HG02798 (cell line): ENCODE measurements around the gene KAZN.

ENCODE experiments used
- ATAC-seq: cut with Tn5 transposase; IDR thresholded peaks from one replicate; pipeline ENCODE4 v1.9.1; 2021; ENCODE audit warnings: mild to moderate bottlenecking; ENCODE audit not compliant: unreplicated experiment, poor library complexity

The KAZN gene

GRCh38 chr1:15103906-15104305 is 505.4 kb downstream of the KAZN start:
- ATAC-seq: no peak

GRCh38 chr1:15104768-15105167 is 506.3 kb downstream of the KAZN start:
- no peak for ATAC-seq

- no peak for ATAC-seq
These were observed 508.1 kb downstream of the KAZN start for GRCh38 chr1:15106608-15107007.

GRCh38 chr1:15107058-15107687 is 508.7 kb downstream of the KAZN start:
- no peak for ATAC-seq

- no peak for ATAC-seq
These were observed 509.4 kb downstream of the KAZN start for GRCh38 chr1:15107911-15108310.

GRCh38 chr1:15110128-15110866 is 511.8 kb downstream of the KAZN start:
- ATAC-seq: no peak

- ATAC-seq: no peak
These were observed 512.4 kb downstream of the KAZN start for GRCh38 chr1:15110867-15111230.

GRCh38 chr1:15113146-15113545 is 514.7 kb downstream of the KAZN start:
- no peak for ATAC-seq

- no peak for ATAC-seq
These were observed 516.4 kb downstream of the KAZN start for GRCh38 chr1:15114884-15115283.

- ATAC-seq: no peak
These were observed 517.3 kb downstream of the KAZN start for GRCh38 chr1:15115542-15116330.

GRCh38 chr1:15116966-15117365 is 518.5 kb downstream of the KAZN start:
- ATAC-seq: no peak

GRCh38 chr1:15117671-15118325 is 519.3 kb downstream of the KAZN start:
- ATAC-seq: no peak

GRCh38 chr1:15118579-15118978 is 520.1 kb downstream of the KAZN start:
- ATAC-seq: no peak

GRCh38 chr1:15120251-15120945 is 521.9 kb downstream of the KAZN start:
- ATAC-seq: no peak

GRCh38 chr1:15122331-15122730 is 523.8 kb downstream of the KAZN start:
- no peak for ATAC-seq

- ATAC-seq: no peak
These were observed 524.8 kb downstream of the KAZN start for GRCh38 chr1:15123270-15123669.

- no peak for ATAC-seq
These were observed 525.4 kb downstream of the KAZN start for GRCh38 chr1:15123925-15124324.

GRCh38 chr1:15124362-15125100 is 526.0 kb downstream of the KAZN start:
- ATAC-seq: no peak

GRCh38 chr1:15125101-15125745 is 526.7 kb downstream of the KAZN start:
- no peak for ATAC-seq
